ENCODE results near the gene SLC6A9.

Gene SLC6A9

GRCh38 chr1:43981636-43982035 lies 49.6 kb downstream of the SLC6A9 start:
- DNase-seq: no peak

GRCh38 chr1:43981135-43981491 lies 50.1 kb downstream of the SLC6A9 start:
- DNase-seq: no peak

- DNase-seq: no peak
Measured at GRCh38 chr1:43980255-43981134, 50.8 kb downstream of the SLC6A9 start.

GRCh38 chr1:43979528-43980254 lies 51.6 kb downstream of the SLC6A9 start:
- peak; percentile 18 for DNase-seq

GRCh38 chr1:43979261-43979527 lies 52.1 kb downstream of the SLC6A9 start:
- no peak for DNase-seq

GRCh38 chr1:43978551-43979260 lies 52.6 kb downstream of the SLC6A9 start, which contains the start of gene B4GALT2:
Gene B4GALT2 (plus strand): TSS chr1:43979210. CDS start chr1:43981161, 1,951 bp downstream.
- DNase-seq: peak; percentile 45

- DNase-seq: no peak
Measured at GRCh38 chr1:43978264-43978550, 53.1 kb downstream of the SLC6A9 start.

- DNase-seq: no peak
Measured at GRCh38 chr1:43977376-43978263, 53.6 kb downstream of the SLC6A9 start.

- DNase-seq: no peak
Measured at GRCh38 chr1:43976890-43977289, 54.4 kb downstream of the SLC6A9 start.

- DNase-seq: no peak
Measured at GRCh38 chr1:43976045-43976444, 55.2 kb downstream of the SLC6A9 start.

- DNase-seq: peak; percentile 51
Measured at GRCh38 chr1:43975249-43975961, 55.9 kb downstream of the SLC6A9 start.

- DNase-seq: peak; percentile 91
Measured at GRCh38 chr1:43974443-43975248, 56.6 kb downstream of the SLC6A9 start, which contains the start of gene ATP6V0B. Gene ATP6V0B (plus strand): TSS chr1:43974960. CDS start chr1:43975041, 81 bp downstream.

- DNase-seq: no peak
Measured at GRCh38 chr1:43973981-43974442, 57.2 kb downstream of the SLC6A9 start.

GRCh38 chr1:43971336-43971980 lies 59.8 kb downstream of the SLC6A9 start:
- no peak for DNase-seq

GRCh38 chr1:43970911-43971310 lies 60.4 kb downstream of the SLC6A9 start:
- DNase-seq: no peak

- DNase-seq: no peak
Measured at GRCh38 chr1:43970502-43970901, 60.8 kb downstream of the SLC6A9 start.

- DNase-seq: peak; percentile 96
Measured at GRCh38 chr1:43969746-43970466, 61.4 kb downstream of the SLC6A9 start, which contains the start of gene DPH2. Gene DPH2 (plus strand): TSS chr1:43970010. CDS start chr1:43970176, 166 bp downstream.

- DNase-seq: no peak
Measured at GRCh38 chr1:43969416-43969745, 61.9 kb downstream of the SLC6A9 start.

- DNase-seq: no peak
Measured at GRCh38 chr1:43968348-43968948, 62.8 kb downstream of the SLC6A9 start.

Data from CD4-positive, alpha-beta T cell treated with Interleukin-21 for 1 hour (primary cell).